ENCODE measurements around the gene ZNF397. TPM values are rescaled to one million over a fixed set of nuclear protein-coding genes. Genes with fewer than 3 reads are reported as not detected.

Gene ZNF397
- total RNA-seq, 1 experiment from 2014 or later: 1.5 TPM

DNA sequence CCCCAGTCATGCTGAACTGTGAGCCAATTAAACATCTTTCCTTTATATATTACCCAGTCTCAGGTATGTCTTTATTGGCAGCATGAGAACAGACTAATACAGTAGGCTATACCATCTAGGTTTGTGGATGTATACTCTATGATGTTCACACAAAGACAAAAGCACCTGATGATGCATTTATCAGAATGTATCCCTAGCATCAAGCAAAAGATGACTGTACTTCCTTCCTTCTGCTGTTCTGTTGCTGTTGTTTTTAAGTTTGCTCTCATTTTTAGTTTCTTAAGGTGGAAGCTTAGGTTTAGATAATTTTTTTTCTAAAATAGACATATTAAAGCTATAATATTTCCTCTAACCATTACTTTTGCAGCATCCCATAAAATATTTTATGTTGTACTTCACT, 36.8 kb downstream of the ZNF397 start:
- Histone ChIP-seq H3K9me3 (ENCODE audit: low read length) (no peaks in the 10 kb centered on the region), H3K27me3 (ENCODE audit: low read length) (no peaks in the 10 kb centered on the region), H3K4me1 (ENCODE audit: insufficient read depth, low read length) (peaks cover 9% of the 10 kb centered on the region; the same call in 1 of the 2 replicates), H3K27ac (ENCODE audit: low read length) (no peak overlapping the region), H3K4me3 (ENCODE audit: low read length) (no peak overlapping the region), H2AFZ (ENCODE audit: low read length) (no peak overlapping the region), H3K36me3 (ENCODE audit: low read depth, low read length) (no peaks in the 10 kb centered on the region), H4K20me1 (ENCODE audit: low read length) (no peaks in the 10 kb centered on the region), H3F3A (ENCODE audit: low read length, unreplicated experiment) (no peaks in the 10 kb centered on the region), H3K4me2 (ENCODE audit: low read length) (no peak overlapping the region), H3K79me2 (ENCODE audit: low read length) (no peaks in the 10 kb centered on the region), H3K9ac (ENCODE audit: low read length) (no peak overlapping the region), H3K9me2 (replicated peaks; ENCODE audit: low read length) (no peaks in the 10 kb centered on the region)
- POLR2A ChIA-PET (ENCODE audit: unreplicated experiment): no interaction called here
- CTCF ChIA-PET: no interaction called here
- intact Hi-C loops (cut with micrococcal nuclease): no loop called here
- DNase-seq: no peak
- no peak for ATAC-seq
- no TSS peak for BruUV-seq (replicated peaks)
- TF ChIP-seq EZH2 (IDR thresholded peaks at IDR 0.05; ENCODE audit: low read length, unreplicated experiment): no peak
- no peak for TF ChIP-seq CTCF (conservative IDR thresholded peaks at IDR 0.05; ENCODE audit: low read depth, low read length)
- TF ChIP-seq EZH2phosphoT487 (IDR thresholded peaks at IDR 0.05; ENCODE audit: borderline replicate concordance, low read length): no peak

- H3K27ac ChIP-seq (ENCODE audit: low read length): no peak overlapping the region
- DNase-seq: no peak
- no peak overlapping the region for H3K4me2 ChIP-seq (ENCODE audit: low read length)
- no peaks in the 10 kb centered on the region for H3K9me3 ChIP-seq (ENCODE audit: low read length)
- no peaks in the 10 kb centered on the region for H4K20me1 ChIP-seq (ENCODE audit: low read length)
- intact Hi-C loops (cut with micrococcal nuclease): no loop called here
- no peaks in the 10 kb centered on the region for H3K36me3 ChIP-seq (ENCODE audit: low read depth, low read length)
- no peaks in the 10 kb centered on the region for H3K79me2 ChIP-seq (ENCODE audit: low read length)
- H3K4me1 ChIP-seq (ENCODE audit: insufficient read depth, low read length): peaks cover 11% of the 10 kb centered on the region; the same call in 1 of the 2 replicates
- H3K27me3 ChIP-seq (ENCODE audit: low read length): no peaks in the 10 kb centered on the region
- ChIA-PET POLR2A (ENCODE audit: unreplicated experiment) (no interaction called here), CTCF (no interaction called here)
- H2AFZ ChIP-seq (ENCODE audit: low read length): no peak overlapping the region
- no TSS peak for BruUV-seq (replicated peaks)
- no peaks in the 10 kb centered on the region for H3F3A ChIP-seq (ENCODE audit: low read length, unreplicated experiment)
- H3K9ac ChIP-seq (ENCODE audit: low read length): no peak overlapping the region
- H3K9me2 ChIP-seq (replicated peaks; ENCODE audit: low read length): no peaks in the 10 kb centered on the region
- no peak overlapping the region for H3K4me3 ChIP-seq (ENCODE audit: low read length)
- ATAC-seq: no peak
- TF ChIP-seq CTCF (conservative IDR thresholded peaks at IDR 0.05; ENCODE audit: low read depth, low read length) (no peak), EZH2phosphoT487 (IDR thresholded peaks at IDR 0.05; ENCODE audit: borderline replicate concordance, low read length) (no peak), EZH2 (IDR thresholded peaks at IDR 0.05; ENCODE audit: low read length, unreplicated experiment) (no peak)
Measured at GRCh38 chr18:35278085-35278484, 37.3 kb downstream of the ZNF397 start.

GRCh38 chr18:35278969-35279368, 38.1 kb downstream of the ZNF397 start:
- Histone ChIP-seq H3K4me1 (ENCODE audit: insufficient read depth, low read length) (peaks cover 11% of the 10 kb centered on the region; the same call in 1 of the 2 replicates), H3K79me2 (ENCODE audit: low read length) (no peaks in the 10 kb centered on the region), H3K9me2 (replicated peaks; ENCODE audit: low read length) (no peaks in the 10 kb centered on the region), H3K27me3 (ENCODE audit: low read length) (no peaks in the 10 kb centered on the region), H3K27ac (ENCODE audit: low read length) (no peak overlapping the region), H2AFZ (ENCODE audit: low read length) (no peak overlapping the region), H3K9me3 (ENCODE audit: low read length) (no peaks in the 10 kb centered on the region), H3F3A (ENCODE audit: low read length, unreplicated experiment) (no peaks in the 10 kb centered on the region), H3K4me3 (ENCODE audit: low read length) (no peak overlapping the region), H3K4me2 (ENCODE audit: low read length) (no peak overlapping the region), H3K36me3 (ENCODE audit: low read depth, low read length) (no peaks in the 10 kb centered on the region), H3K9ac (ENCODE audit: low read length) (no peak overlapping the region), H4K20me1 (ENCODE audit: low read length) (no peaks in the 10 kb centered on the region)
- no TSS peak for BruUV-seq (replicated peaks)
- TF ChIP-seq EZH2 (IDR thresholded peaks at IDR 0.05; ENCODE audit: low read length, unreplicated experiment) (no peak), CTCF (conservative IDR thresholded peaks at IDR 0.05; ENCODE audit: low read depth, low read length) (no peak), EZH2phosphoT487 (IDR thresholded peaks at IDR 0.05; ENCODE audit: borderline replicate concordance, low read length) (no peak)
- no peak for ATAC-seq
- POLR2A ChIA-PET (ENCODE audit: unreplicated experiment): no interaction called here
- no peak for DNase-seq
- intact Hi-C loops (cut with micrococcal nuclease): no loop called here
- CTCF ChIA-PET: no interaction called here

All from PC-3 (cell line).